GM03348 (cell line): ENCODE measurements around the gene BSND.
"Not testable (repeated sequence)": the region's sequence is repeated elsewhere in the genome, so short reads cannot be mapped to it uniquely, and the experiment has no call there.

Experiments
- DNase-seq: peaks from one replicate; pipeline ENCODE4 v3.0.0; 2012; ENCODE audit warnings: low spot score

Gene BSND

GRCh38 chr1:55021942-55022546 lies 23.3 kb downstream of the BSND start:
- peak; percentile 95 for DNase-seq

GRCh38 chr1:55024163-55024562 lies 25.4 kb downstream of the BSND start:
- DNase-seq: not testable (repeated sequence)

DNA sequence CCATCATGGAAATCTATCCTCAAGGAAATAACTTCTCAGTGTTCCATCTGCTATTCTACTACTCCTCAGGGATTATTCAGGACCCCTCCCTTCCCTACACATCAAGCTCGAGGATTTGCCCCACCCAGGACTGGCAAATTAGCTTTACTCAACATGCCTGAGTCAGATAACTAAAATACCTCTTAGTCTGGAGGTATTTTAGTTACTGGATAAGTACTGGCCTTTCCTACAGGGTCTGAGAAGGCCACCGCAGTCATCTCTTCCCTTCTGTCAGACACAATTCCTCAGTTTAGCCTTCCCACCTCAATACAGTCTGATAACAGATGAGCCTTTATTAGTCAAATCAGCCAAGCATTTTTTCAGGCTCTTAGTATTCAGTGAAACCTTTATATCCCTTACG lies 27.9 kb downstream of the BSND start:
- not testable (repeated sequence) for DNase-seq

GRCh38 chr1:55031098-55031497 lies 32.4 kb downstream of the BSND start:
- not testable (repeated sequence) for DNase-seq

- no peak for DNase-seq
These were observed 34.5 kb downstream of the BSND start for GRCh38 chr1:55033265-55033614.

GRCh38 chr1:55034476-55035133 lies 35.9 kb downstream of the BSND start:
- peak; percentile 27 for DNase-seq

DNA sequence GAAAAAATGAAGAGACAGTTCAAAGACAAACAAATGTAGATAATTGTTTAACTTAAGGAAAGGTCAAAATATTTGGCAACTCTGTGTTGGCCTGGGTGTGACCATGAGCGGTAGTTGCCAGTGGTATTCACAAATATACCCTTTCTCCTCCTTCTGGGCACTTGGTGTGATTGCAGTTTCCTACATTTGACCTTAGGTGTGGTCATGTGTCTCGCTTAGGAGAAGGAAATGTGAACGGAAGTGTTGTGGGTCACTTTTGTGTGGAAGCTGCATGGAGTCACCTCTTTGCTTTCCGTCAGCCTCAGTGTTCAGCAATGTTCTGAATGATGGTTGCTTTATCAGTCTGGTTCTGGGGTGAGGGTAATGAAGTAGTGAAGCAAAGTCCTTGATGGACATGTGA lies 37.2 kb downstream of the BSND start:
- no peak for DNase-seq

- no peak for DNase-seq
These were observed 39.2 kb downstream of the BSND start for GRCh38 chr1:55037733-55038551.

DNA sequence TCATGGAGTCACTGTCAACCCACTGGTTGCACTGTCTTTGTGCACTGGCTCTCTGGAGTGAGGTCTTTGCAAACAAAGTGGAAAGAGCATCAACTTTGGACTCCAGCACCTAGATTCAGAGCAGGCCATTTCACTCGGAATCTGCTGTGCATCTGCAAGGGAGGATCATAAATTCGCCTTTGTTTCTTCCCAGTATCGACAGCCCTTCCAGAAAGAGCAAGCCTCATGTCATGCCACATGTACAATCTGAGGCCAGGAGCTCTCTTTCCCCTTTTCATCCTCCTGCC lies 39.8 kb downstream of the BSND start:
- no peak for DNase-seq

- no peak for DNase-seq
These were observed 40.2 kb downstream of the BSND start for GRCh38 chr1:55038974-55039341.

GRCh38 chr1:55039342-55040082 lies 40.8 kb downstream of the BSND start, which contains the start of gene PCSK9:
TSS of gene PCSK9 (plus strand) at chr1:55039548. CDS start at chr1:55039838, 290 bp downstream.
- DNase-seq: peak; percentile 64

DNA sequence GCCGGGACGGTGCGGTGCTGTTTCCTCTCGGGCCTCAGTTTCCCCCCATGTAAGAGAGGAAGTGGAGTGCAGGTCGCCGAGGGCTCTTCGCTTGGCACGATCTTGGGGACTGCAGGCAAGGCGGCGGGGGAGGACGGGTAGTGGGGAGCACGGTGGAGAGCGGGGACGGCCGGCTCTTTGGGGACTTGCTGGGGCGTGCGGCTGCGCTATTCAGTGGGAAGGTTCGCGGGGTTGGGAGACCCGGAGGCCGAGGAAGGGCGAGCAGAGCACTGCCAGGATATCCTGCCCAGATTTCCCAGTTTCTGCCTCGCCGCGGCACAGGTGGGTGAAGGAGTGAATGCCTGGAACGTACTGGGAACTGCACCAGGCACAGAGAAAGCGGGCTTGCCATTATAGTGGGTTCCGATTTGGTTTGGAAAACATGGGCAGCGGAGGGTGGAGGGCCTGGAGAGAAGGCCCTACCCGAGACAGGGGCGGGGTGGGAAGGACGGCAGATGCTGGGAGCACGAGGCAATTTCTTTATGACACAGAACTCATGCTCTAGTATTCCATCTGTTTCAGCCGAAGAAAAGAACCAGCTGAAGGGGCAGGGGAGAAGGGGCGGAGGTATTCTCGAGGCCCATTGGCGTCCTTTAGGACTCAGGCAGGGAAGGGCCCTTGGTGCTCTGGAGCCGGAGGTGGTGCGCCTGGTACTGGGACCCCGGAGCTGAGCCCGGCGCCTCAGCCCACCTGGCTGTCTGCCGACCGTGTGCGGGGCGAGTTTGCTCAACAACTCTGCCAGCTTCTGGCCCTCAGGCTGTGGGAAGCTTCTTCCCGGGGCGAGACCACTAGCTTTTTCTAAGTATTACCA lies 41.6 kb downstream of the BSND start:
- DNase-seq: peak; percentile 44

DNA sequence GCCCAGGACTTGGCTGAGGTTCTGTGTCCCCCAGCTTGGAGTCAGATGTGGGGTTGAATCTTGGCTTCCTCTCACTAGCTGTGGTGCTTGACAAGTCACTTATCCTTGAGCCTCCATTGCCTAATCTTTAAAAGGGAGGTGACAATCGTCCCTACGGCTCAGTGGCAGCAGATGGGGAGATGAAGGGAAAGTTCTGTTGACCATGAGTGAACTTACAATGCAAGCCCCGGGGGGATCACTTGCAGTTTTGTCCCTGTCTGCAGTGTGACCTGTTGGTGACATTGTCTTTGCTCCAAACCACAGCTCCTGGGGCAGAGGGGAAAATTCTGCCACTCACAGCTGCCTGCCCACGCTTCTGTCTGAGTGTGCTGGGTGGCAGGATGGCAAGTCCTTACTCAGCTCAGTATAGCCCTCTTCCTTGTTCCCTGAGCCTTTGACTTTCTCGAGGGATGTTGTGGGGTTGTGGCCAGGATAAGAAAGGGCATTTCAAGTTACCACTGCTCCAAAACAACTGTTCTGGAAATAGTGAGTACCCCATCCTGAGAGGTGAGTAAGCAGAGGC lies 42.3 kb downstream of the BSND start:
- DNase-seq: no peak

- no peak for DNase-seq
These were observed 42.9 kb downstream of the BSND start for GRCh38 chr1:55041613-55042012.

DNA sequence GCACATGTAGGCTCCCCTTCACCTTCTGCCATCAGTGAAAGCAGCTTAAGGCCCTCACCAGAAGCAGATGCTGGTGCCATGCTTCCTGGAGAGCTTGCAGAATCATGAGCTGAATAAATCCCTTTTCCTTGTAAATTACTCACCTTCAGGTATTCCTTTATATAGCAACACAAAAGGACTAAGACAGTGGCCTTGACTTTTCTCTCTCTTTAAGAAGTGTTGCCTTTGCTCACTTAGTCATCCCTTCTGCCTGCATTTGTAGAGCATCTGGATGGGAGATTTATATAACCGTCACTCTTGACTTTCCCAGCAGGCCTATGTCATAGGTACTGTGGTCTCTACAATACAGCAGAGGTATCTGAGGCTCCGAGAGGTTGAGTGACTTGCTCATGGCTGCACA lies 44.3 kb downstream of the BSND start:
- no peak for DNase-seq

DNA sequence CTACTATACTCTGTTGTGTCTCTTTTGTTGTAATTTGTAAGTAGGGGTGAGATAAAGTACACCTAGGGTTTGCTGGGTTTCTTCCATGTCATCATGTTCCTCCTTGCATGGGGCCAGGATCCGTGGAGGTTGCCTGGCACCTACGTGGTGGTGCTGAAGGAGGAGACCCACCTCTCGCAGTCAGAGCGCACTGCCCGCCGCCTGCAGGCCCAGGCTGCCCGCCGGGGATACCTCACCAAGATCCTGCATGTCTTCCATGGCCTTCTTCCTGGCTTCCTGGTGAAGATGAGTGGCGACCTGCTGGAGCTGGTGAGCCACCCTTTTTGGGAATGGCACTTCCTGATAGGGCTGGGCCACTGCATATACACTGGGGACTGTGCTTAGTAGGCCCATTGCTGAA lies 45.0 kb downstream of the BSND start:
- no peak for DNase-seq

DNA sequence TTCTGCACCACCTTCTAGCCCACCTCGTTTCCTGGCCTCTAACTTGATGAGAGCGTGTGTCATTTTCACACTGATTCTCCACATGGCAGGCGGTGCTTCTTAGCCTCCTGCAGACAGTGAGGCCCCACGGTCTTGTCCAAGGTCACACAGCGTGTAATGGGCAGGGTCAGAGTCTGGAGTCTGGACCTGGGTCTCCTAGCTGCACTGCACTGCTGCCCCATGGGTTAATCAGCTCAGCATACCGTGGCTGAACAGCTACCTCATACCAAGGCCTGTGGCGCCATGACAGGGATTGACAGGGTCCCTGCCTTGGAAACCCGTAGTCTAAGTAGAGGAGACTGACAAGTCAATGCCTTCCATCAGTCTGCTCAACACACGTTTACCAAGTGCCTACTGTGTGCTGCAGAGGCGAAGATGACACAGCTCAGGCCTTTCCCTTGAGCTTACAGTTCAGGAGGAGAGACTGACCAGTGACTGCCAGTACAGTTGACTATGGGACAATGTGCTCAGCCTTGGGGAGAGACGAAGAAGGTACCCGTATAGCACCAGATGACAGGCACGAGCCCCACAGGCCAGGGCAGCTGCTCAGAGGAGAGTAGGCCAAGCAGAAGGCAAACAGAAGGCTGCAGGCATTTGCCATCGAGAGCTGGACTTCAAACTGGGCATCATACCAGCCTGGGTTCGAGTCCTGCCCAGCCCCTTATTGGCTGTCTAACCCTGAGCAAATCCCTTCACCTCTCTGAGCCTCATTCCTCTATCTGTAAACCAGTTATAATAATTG lies 46.1 kb downstream of the BSND start:
- DNase-seq: no peak

GRCh38 chr1:55045430-55045829 lies 46.7 kb downstream of the BSND start:
- no peak for DNase-seq

- DNase-seq: no peak
These were observed 48.1 kb downstream of the BSND start for GRCh38 chr1:55046871-55047270.

DNA sequence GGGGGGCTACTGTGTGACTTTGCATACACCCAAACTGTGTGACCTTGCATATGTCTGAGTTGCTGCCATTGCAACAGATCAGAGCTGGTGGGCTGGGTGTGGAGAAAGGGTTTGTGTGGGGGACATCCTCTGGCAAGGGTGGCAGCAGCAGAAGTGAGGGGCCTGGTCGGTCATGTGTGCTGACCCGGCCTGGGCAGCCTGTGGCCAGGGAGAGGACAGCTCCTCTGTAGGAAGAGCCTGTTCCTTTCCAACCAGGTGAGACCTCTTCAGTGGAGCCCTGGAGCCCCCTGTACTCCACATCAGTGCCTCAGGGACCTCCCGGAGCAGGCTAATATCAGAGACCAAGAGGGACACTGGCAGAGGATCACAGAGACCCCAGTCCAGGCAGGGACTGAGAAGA lies 48.9 kb downstream of the BSND start:
- no peak for DNase-seq
